LNCaP clone FGC (cell line): ENCODE measurements around the gene AKR1C2.
"Not testable (repeated sequence)": the region's sequence is repeated elsewhere in the genome, so short reads cannot be mapped to it uniquely, and the experiment has no call there.

Source experiments
- DNase-seq: peaks from one replicate; pipeline ENCODE4 v3.0.0-alpha.2; 2011; ENCODE audit warnings: low read depth
- H3K4me3 ChIP-seq: 2 replicates; pipeline ENCODE4 v1.5.1; 2011; ENCODE audit warnings: mild to moderate bottlenecking, low read depth, low read length, control low read depth
- TF ChIP-seq, protein P1 (sequence below): IDR thresholded peaks from 2 replicates; pipeline ENCODE4 v1.5.1; 2012; ENCODE audit warnings: mild to moderate bottlenecking; ENCODE audit not compliant: control insufficient read depth, insufficient read depth; ENCODE audit errors: extremely low read depth

The AKR1C2 gene

DNA sequence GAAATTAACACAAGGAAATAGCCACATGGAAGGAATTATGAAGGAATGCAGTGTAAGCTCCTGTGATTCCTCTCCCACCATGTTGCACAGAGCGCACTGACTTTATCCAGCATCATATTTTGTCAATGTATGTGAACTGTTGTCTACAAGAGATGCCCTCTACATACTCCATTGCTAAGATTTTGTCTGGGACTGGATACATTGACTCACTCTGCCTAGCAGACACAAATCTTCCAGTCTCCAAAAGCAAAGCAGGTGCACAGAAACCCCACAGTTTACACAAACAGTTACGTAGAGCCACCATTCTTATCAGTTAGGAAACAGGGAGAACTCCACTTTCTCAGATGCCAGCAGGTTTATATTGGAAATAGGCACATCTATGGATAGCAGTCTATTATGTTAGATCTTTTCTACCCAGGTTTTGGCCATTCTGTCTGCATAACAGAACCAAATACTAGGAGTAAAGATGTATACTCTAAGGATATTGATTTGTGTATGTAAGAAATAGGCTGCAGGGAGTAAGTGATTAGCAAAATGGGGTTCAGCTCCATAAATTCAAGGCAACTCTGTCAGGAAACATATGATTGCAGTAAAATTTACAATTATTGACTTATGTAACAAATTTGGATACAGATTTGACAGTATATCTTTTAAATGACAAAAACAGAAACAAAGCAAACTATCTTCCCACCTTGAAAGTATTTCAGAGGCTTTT is 1.5 kb downstream of the AKR1C2 start:
- no peak overlapping the region for H3K4me3 ChIP-seq
- no peak for DNase-seq
- TF ChIP-seq, protein P1, sequence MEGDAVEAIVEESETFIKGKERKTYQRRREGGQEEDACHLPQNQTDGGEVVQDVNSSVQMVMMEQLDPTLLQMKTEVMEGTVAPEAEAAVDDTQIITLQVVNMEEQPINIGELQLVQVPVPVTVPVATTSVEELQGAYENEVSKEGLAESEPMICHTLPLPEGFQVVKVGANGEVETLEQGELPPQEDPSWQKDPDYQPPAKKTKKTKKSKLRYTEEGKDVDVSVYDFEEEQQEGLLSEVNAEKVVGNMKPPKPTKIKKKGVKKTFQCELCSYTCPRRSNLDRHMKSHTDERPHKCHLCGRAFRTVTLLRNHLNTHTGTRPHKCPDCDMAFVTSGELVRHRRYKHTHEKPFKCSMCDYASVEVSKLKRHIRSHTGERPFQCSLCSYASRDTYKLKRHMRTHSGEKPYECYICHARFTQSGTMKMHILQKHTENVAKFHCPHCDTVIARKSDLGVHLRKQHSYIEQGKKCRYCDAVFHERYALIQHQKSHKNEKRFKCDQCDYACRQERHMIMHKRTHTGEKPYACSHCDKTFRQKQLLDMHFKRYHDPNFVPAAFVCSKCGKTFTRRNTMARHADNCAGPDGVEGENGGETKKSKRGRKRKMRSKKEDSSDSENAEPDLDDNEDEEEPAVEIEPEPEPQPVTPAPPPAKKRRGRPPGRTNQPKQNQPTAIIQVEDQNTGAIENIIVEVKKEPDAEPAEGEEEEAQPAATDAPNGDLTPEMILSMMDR = no peak

GRCh38 chr10:4998671-4999070 is 5.0 kb downstream of the AKR1C2 start:
- TF ChIP-seq, protein P1 = no peak

GRCh38 chr10:4994260-4994659 is 9.4 kb downstream of the AKR1C2 start:
- not testable (repeated sequence) for DNase-seq, H3K4me3 ChIP-seq

More at GRCh38 chr10:4998671-4999070, 5.0 kb downstream of the AKR1C2 start:
- no peak for DNase-seq
- no peak overlapping the region for H3K4me3 ChIP-seq

DNA sequence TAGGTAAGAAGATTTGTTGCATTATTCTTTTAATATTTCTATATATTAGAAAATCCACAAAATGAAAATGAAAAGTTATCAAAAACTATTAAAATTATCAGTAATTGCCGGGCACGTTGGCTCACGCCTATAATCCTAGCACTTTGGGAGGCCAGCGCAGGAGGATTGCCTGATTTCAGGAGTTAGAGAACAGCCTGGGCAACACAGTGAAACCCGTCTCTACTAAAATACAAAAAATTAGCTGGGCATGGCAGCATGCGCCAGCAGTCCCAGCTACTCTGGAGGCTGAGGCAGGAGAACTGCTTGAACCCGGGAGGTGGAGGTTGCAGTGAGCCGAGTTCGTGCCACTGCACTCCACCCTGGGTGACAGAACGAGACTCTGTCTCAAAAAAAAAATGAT is 11.1 kb downstream of the AKR1C2 start:
- H3K4me3 ChIP-seq, DNase-seq: not testable (repeated sequence)

DNA sequence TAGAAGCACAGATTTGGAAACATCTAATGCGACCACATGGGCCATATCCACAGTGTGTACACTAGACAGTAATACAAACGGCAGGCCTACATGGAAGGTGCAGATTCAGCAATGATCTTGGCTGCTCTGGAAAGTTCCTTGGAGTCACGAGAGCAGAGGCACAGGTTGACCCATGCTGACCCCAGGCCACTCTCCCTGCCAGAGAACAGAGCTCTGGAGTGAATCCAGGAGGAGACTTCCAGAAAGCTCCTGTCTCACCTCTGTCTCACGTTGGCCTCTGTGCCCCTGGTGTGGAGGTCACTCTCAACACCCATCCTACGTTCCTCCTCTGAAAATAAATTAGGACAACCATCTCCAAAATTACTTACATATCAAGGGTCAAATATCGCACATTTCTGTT is 12.2 kb downstream of the AKR1C2 start:
- H3K4me3 ChIP-seq, DNase-seq: not testable (repeated sequence)

GRCh38 chr10:4990217-4990616 is 13.4 kb downstream of the AKR1C2 start:
- no peak for DNase-seq
- TF ChIP-seq, protein P1 = no peak
- no peak overlapping the region for H3K4me3 ChIP-seq

GRCh38 chr10:4988000-4988641 is 15.5 kb downstream of the AKR1C2 start:
- not testable (repeated sequence) for DNase-seq, H3K4me3 ChIP-seq

DNA sequence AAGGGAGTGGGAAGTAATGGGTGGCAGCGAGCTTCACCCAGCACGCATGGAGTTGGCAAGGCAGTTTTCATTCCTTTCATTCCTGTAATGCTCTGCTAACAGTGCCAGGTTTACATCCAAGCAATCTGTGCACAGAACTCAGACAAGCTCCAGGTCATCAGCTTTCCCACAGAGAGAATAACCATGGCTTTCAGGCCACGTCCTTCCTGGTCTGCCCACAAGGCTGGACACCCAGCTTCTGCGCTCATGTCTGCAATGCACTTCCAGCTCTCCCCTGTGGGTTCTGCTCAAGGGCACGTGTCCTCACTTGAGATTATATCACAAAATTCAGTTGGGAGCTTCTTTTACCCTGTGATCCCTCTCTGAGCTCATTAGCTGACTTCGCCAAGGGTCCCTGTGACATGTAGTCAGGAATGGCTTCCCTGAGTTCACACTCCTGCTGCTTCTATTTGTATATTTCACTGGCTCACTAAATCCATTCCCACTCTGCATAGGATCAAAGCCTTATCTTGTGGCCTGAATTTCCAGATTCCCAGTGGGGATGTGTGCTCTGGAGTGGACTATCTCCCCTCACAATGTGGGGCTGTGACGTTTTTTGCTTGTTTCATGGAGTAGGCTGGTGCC is 18.6 kb downstream of the AKR1C2 start:
- TF ChIP-seq, protein P1 = no peak
- no peak for DNase-seq

GRCh38 chr10:4984223-4984622 is 19.4 kb downstream of the AKR1C2 start:
- no peak overlapping the region for H3K4me3 ChIP-seq
- TF ChIP-seq, protein P1 = no peak
- no peak for DNase-seq

More for the DNA sequence above, 18.6 kb downstream of the AKR1C2 start:
- no peak overlapping the region for H3K4me3 ChIP-seq
